Upper lobe of left lung (tissue), 6 donors: ENCODE results near the gene C3orf49. TPM values are rescaled to one million over a fixed set of nuclear protein-coding genes. Genes with fewer than 3 reads are reported as not detected.

ENCODE experiments used
- ATAC-seq, 2 donors: fragments of 200-7000 bp; cut with Tn5 transposase; one replicate each; pipeline ENCODE4 v1.9.1; 2022; ENCODE audit warnings: mild to moderate bottlenecking in 2 of 2, moderate library complexity in 2 of 2; ENCODE audit not compliant: low FRiP score in 2 of 2
- DNase-seq, 2 donors: peaks; one replicate each; pipeline ENCODE4 v3.0.0-alpha.2; 2019 to 2020
- H3K27ac ChIP-seq, 4 donors: fragments of 200-600 bp; sonication (generic); one replicate each; pipeline ENCODE4 v1.5.1; 2016 to 2019
- H3K27me3 ChIP-seq, 4 donors: fragments of 200-600 bp; sonication (generic); one replicate each; pipeline ENCODE4 v1.5.1; 2017 to 2019
- H3K36me3 ChIP-seq, 4 donors: fragments of 200-600 bp; sonication (generic); one replicate each; pipeline ENCODE4 v1.5.1; 2016 to 2019
- H3K4me1 ChIP-seq, 4 donors: fragments of 200-600 bp; sonication (generic); one replicate each; pipeline ENCODE4 v1.5.1; 2018 to 2019
- H3K4me3 ChIP-seq, 4 donors: fragments of 200-600 bp; sonication (generic); one replicate each; pipeline ENCODE4 v1.5.1; 2017 to 2019; ENCODE audit warnings: mild to moderate bottlenecking in 2 of 4, moderate library complexity in 1 of 4
- H3K9me3 ChIP-seq, 4 donors: fragments of 200-600 bp; sonication (generic); one replicate each; pipeline ENCODE4 v1.5.1; 2018 to 2019
- CTCF ChIP-seq, 6 experiments: fragments of 450-650 bp in 4 of 6; fragments of 200-600 bp in 2 of 6; sonication (generic) in 2 of 6; IDR thresholded peaks; one replicate each; pipeline ENCODE4 v1.5.1; 2016 to 2019; ENCODE audit warnings: antibody characterized with exemption in 6 of 6
- EP300 ChIP-seq, 4 donors: sonication (generic); formaldehyde crosslinking; IDR thresholded peaks; one replicate each; pipeline ENCODE4 v1.5.1; 2017; ENCODE audit warnings: antibody characterized with exemption in 4 of 4, control low read depth in 2 of 4
- POLR2A ChIP-seq, 4 donors: fragments of 450-650 bp; IDR thresholded peaks; one replicate each; pipeline ENCODE4 v1.5.1; 2016 to 2017; ENCODE audit warnings: antibody characterized with exemption in 4 of 4, mild to moderate bottlenecking in 2 of 4
- POLR2AphosphoS5 ChIP-seq, 2 donors: sonication (generic); formaldehyde crosslinking; IDR thresholded peaks; one replicate each; pipeline ENCODE4 v1.5.1; 2017; ENCODE audit warnings: antibody characterized with exemption in 2 of 2
- WGBS, 2 donors: methylation state at CpG; one replicate each; pipeline ENCODE4 v1.1.5; 2017 to 2018; 5-methylcytosine and 5-hydroxymethylcytosine counted together
- total RNA-seq, 6 donors: library from RNA; depleted of rRNA in 4 of 6; stranded (reverse); fragments of >200 nt in 4 of 6; gene quantifications; one replicate each; pipeline versions ENCODE4 v1.1.0 to v1.2.1, GENCODE V29; 2016 to 2021
- donor health status: DM: no; HTN: no; CAD: no; lungs with moderate emphysema.
- donor health status: DM: no; HTN: yes; CAD: no; lungs with severe emphysema.

C3orf49 gene
- total RNA-seq, 6 donors from 2014 or later, result not detected

DNA sequence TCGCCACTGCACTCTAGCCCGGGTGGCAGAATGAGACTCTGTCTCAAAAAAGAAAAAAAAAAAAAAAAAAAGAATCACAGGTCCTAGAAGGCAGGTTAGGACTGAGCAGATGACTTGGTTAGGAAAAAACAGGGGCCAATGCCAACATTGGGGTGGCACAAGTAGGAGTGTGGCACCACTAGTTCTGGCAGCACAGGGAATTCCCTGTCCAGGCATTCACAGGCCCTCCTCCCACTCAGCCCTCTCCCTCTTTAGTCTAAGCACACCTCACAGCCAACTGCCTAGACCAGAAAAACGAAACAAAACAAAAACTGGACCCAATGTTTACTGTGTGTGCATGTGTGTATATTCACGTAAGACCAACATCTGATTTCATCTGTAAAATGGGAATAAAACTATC is 34.0 kb downstream of the C3orf49 start:
- Histone ChIP-seq H3K9me3 (no peaks in the 10 kb centered on the region), H3K4me3 (no peak overlapping the region), H3K36me3 (no peaks in the 10 kb centered on the region), H3K4me1 (no peaks in the 10 kb centered on the region), H3K27me3 (no peaks in the 10 kb centered on the region), H3K27ac (no peak overlapping the region)
- ATAC-seq (no peak), DNase-seq (no peak)
- WGBS, 2 donors, result 87 to 90% methylated on average over 4 of the region's 4 CpGs
- TF ChIP-seq EP300 (IDR thresholded peaks at IDR 0.05) (no peak), POLR2A (IDR thresholded peaks at IDR 0.05) (no peak), CTCF (IDR thresholded peaks at IDR 0.05) (no peak), POLR2AphosphoS5 (IDR thresholded peaks at IDR 0.05) (no peak)

DNA sequence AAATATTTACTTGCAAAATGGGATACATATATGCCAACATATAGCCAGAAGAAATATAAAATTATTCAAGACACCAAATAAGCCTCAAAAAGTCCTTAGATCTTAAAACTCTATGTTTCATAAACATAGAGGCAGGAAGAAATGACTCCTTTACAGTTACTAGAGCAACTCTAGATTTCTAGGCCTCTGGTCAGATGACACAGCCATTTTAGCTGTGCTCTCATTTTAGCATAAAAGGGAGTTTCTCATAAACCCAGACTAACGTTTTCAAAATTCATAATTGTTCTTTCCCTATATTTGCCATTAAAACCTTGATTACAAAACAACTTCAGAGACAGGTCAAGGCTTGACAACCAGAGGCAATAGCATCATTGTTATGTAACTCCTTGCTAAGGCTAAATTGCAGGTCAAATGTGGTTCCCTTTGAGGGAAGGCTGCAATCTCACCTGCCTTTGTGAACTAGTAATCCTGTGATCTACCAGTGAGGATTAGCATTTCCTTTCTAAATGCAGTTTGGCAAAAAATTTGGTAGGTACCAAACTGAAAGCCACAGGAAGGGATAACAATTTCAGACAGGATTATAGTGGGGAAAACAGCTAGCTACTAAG is 36.3 kb downstream of the C3orf49 start:
- Histone ChIP-seq H3K4me3 (no peak overlapping the region), H3K27ac (no peak overlapping the region), H3K36me3 (no peaks in the 10 kb centered on the region), H3K27me3 (no peaks in the 10 kb centered on the region), H3K9me3 (no peaks in the 10 kb centered on the region), H3K4me1 (no peaks in the 10 kb centered on the region)
- 46 to 47% methylated on average over 1 of the region's 1 CpG for WGBS, 2 donors
- ATAC-seq (no peak), DNase-seq (no peak)
- TF ChIP-seq EP300 (IDR thresholded peaks at IDR 0.05), result no peak
- TF ChIP-seq CTCF (IDR thresholded peaks at IDR 0.05), result no peak
- no peak for TF ChIP-seq POLR2AphosphoS5 (IDR thresholded peaks at IDR 0.05)
- TF ChIP-seq POLR2A (IDR thresholded peaks at IDR 0.05), result no peak

DNA sequence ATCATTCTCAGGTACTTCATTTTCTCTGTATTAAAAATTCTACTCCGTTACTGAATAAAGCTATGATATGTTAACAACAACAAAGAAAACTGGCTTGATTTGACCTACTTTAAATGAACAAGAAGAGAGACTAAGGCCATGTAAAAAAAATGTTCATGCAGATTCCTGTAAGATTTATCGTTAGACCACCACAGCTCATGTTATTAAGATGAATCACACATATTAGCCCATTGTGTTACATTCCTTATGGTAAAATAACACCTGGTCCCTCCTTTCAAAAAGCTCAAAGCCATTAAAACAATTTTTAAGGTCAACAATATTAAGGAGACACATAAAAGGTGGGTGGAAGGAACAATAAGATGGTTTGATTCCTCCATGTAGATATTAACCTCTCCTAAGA is 38.2 kb downstream of the C3orf49 start:
- Histone ChIP-seq H3K9me3 (no peaks in the 10 kb centered on the region), H3K4me1 (peaks cover 0 to 8% (median 5%) of the 10 kb centered on the region in 4 donors), H3K36me3 (no peaks in the 10 kb centered on the region), H3K4me3 (no peak overlapping the region), H3K27ac (no peak overlapping the region), H3K27me3 (no peaks in the 10 kb centered on the region)
- no peak for TF ChIP-seq EP300 (IDR thresholded peaks at IDR 0.05)
- WGBS, 2 donors, result 92 to 94% methylated on average over 2 of the region's 2 CpGs
- DNase-seq (no peak), ATAC-seq (no peak)

- H3K27me3 ChIP-seq, result no peaks in the 10 kb centered on the region
- TF ChIP-seq POLR2AphosphoS5 (IDR thresholded peaks at IDR 0.05) (no peak), POLR2A (IDR thresholded peaks at IDR 0.05) (no peak), CTCF (IDR thresholded peaks at IDR 0.05) (no peak), EP300 (IDR thresholded peaks at IDR 0.05) (no peak)
- H3K4me3 ChIP-seq, result no peak overlapping the region
- no peaks in the 10 kb centered on the region for H3K36me3 ChIP-seq
- 81 to 84% methylated on average over 3 of the region's 3 CpGs for WGBS, 2 donors
- no peak overlapping the region for H3K27ac ChIP-seq
- peaks cover 7 to 19% (median 15%) of the 10 kb centered on the region in 4 donors for H3K4me1 ChIP-seq
- ATAC-seq (no peak), DNase-seq (no peak)
- H3K9me3 ChIP-seq, result no peaks in the 10 kb centered on the region
Measured at GRCh38 chr3:63860776-63861175, 41.7 kb downstream of the C3orf49 start.

DNA sequence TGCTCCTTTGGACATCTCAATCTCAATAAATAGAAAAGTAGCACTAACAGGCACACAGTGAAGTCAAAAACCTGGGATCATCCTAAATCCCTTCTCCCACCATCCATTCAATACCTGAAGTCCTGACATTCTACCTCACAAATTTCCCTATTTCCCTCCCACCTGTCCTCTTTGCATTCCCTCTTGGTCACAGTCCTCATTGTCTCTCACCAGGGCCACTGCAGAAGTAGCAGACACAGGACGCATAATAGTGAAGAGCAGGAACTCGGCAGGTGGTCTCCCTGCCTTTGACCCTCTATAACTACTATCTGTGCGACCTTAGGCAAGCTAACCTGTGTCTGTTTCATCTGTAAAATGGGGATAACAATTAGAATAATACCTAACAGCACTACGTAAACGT is 42.2 kb downstream of the C3orf49 start:
- WGBS, 2 donors, result 86 to 94% methylated on average over 5 of the region's 5 CpGs
- TF ChIP-seq POLR2AphosphoS5 (IDR thresholded peaks at IDR 0.05), result no peak
- no peak for TF ChIP-seq EP300 (IDR thresholded peaks at IDR 0.05)
- no peak for TF ChIP-seq POLR2A (IDR thresholded peaks at IDR 0.05)
- TF ChIP-seq CTCF (IDR thresholded peaks at IDR 0.05), result no peak
- Histone ChIP-seq H3K4me3 (no peak overlapping the region), H3K9me3 (no peaks in the 10 kb centered on the region), H3K36me3 (no peaks in the 10 kb centered on the region), H3K4me1 (peaks cover 7 to 19% (median 15%) of the 10 kb centered on the region in 4 donors), H3K27me3 (no peaks in the 10 kb centered on the region), H3K27ac (no peak overlapping the region)
- ATAC-seq (no peak), DNase-seq (no peak)
